H9 (cell line): ENCODE measurements around the gene ADGRA1. TPM values are rescaled to one million over a fixed set of nuclear protein-coding genes. Genes with fewer than 3 reads are reported as not detected.

Experiments used
- DNase-seq: peaks from one replicate; pipeline ENCODE4 v3.0.0-alpha.2; 2017
- H2AFZ ChIP-seq: one replicate; pipeline ENCODE4 v1.6.1; 2013; ENCODE audit warnings: mild to moderate bottlenecking, low read length, control low read depth, moderate library complexity
- H2AK5ac ChIP-seq: 2 replicates; pipeline ENCODE4 v1.6.1; 2013; ENCODE audit warnings: low read length, control low read depth, mixed read lengths; ENCODE audit not compliant: insufficient read length
- H2BK120ac ChIP-seq: one replicate; pipeline ENCODE4 v1.6.1; 2013; ENCODE audit warnings: low read depth, mild to moderate bottlenecking, low read length, control low read depth, inconsistent platforms; ENCODE audit not compliant: poor library complexity, severe bottlenecking
- H2BK12ac ChIP-seq: 2 replicates; pipeline ENCODE4 v1.6.1; 2013; ENCODE audit warnings: low read length, control low read depth, mixed read lengths, low read depth; ENCODE audit not compliant: insufficient read length
- H2BK15ac ChIP-seq: 2 replicates; pipeline ENCODE4 v1.6.1; 2013; ENCODE audit warnings: low read depth, low read length, control low read depth
- H2BK20ac ChIP-seq: one replicate; pipeline ENCODE4 v1.6.1; 2013; ENCODE audit warnings: low read depth, mild to moderate bottlenecking, low read length, control low read depth, inconsistent platforms; ENCODE audit not compliant: poor library complexity, severe bottlenecking
- H2BK5ac ChIP-seq: 2 replicates; pipeline ENCODE4 v1.6.1; 2013; ENCODE audit warnings: low read length, control low read depth, mixed read lengths; ENCODE audit not compliant: insufficient read length
- H3K14ac ChIP-seq: 2 replicates; pipeline ENCODE4 v1.6.1; 2013; ENCODE audit warnings: low read length, control low read depth; ENCODE audit not compliant: insufficient read depth
- H3K18ac ChIP-seq: 2 replicates; pipeline ENCODE4 v1.6.1; 2013; ENCODE audit warnings: low read depth, mild to moderate bottlenecking, mixed read lengths, low read length, control low read depth; ENCODE audit not compliant: insufficient read length
- H3K23ac ChIP-seq: 2 replicates; pipeline ENCODE4 v1.6.1; 2013; ENCODE audit warnings: low read length, control low read depth, mixed read lengths, low read depth; ENCODE audit not compliant: insufficient read length
- H3K23me2 ChIP-seq: 2 replicates; pipeline ENCODE4 v1.6.1; 2013; ENCODE audit warnings: low read depth, mild to moderate bottlenecking, mixed read lengths, low read length, control low read depth; ENCODE audit not compliant: insufficient read length, poor library complexity, severe bottlenecking
- H3K27ac ChIP-seq: 2 replicates; pipeline ENCODE4 v1.5.1; 2013; ENCODE audit warnings: low read length, control low read depth, mixed read lengths, low read depth; ENCODE audit not compliant: insufficient read length
- H3K27me3 ChIP-seq: 2 replicates; pipeline ENCODE4 v1.6.1; 2013; ENCODE audit warnings: low read length, control low read depth, inconsistent platforms; ENCODE audit not compliant: insufficient read depth
- H3K4ac ChIP-seq: 2 replicates; pipeline ENCODE4 v1.6.1; 2013; ENCODE audit warnings: low read depth, mild to moderate bottlenecking, control low read depth, inconsistent platforms, low read length, moderate library complexity
- H3K4me1 ChIP-seq: 2 replicates; pipeline ENCODE4 v1.6.1; 2013; ENCODE audit warnings: low read length, control low read depth, inconsistent platforms; ENCODE audit not compliant: insufficient read depth
- H3K4me2 ChIP-seq: 2 replicates; pipeline ENCODE4 v1.6.1; 2013; ENCODE audit warnings: low read length, control low read depth, mixed read lengths; ENCODE audit not compliant: insufficient read length, insufficient read depth
- H3K56ac ChIP-seq: 2 replicates; pipeline ENCODE4 v1.6.1; 2013; ENCODE audit warnings: low read depth, mild to moderate bottlenecking, mixed read lengths, low read length, control low read depth; ENCODE audit not compliant: insufficient read length
- H3K79me1 ChIP-seq: 2 replicates; pipeline ENCODE4 v1.6.1; 2013; ENCODE audit warnings: low read depth, mild to moderate bottlenecking, moderate library complexity, low read length, control low read depth, inconsistent platforms; ENCODE audit not compliant: insufficient read depth, poor library complexity, severe bottlenecking
- H3K79me2 ChIP-seq: 2 replicates; pipeline ENCODE4 v1.6.1; 2013; ENCODE audit warnings: low read length, control low read depth, inconsistent platforms; ENCODE audit not compliant: insufficient read depth
- H3K9ac ChIP-seq: 2 replicates; pipeline ENCODE4 v1.6.1; 2013; ENCODE audit warnings: low read length, control low read depth, mixed read lengths; ENCODE audit not compliant: insufficient read length; ENCODE audit errors: extremely low read depth
- H3K9me3 ChIP-seq: one replicate; pipeline ENCODE4 v1.6.1; 2013; ENCODE audit warnings: low read depth, low read length, inconsistent platforms; ENCODE audit not compliant: control insufficient read depth
- H3T11ph ChIP-seq: one replicate; pipeline ENCODE4 v1.6.1; 2013; ENCODE audit warnings: mild to moderate bottlenecking, low read length, control low read depth, inconsistent platforms
- H4K20me1 ChIP-seq: one replicate; pipeline ENCODE4 v1.6.1; 2013; ENCODE audit not compliant: control insufficient read depth, insufficient read length, insufficient read depth
- H4K5ac ChIP-seq: 2 replicates; pipeline ENCODE4 v1.6.1; 2013; ENCODE audit warnings: low read depth, mild to moderate bottlenecking, mixed read lengths, low read length, control low read depth; ENCODE audit not compliant: insufficient read length
- H4K8ac ChIP-seq: replicated peaks from 2 replicates; pipeline ENCODE4 v1.6.1; 2013; ENCODE audit warnings: low read length, control low read depth, mixed read lengths, low read depth; ENCODE audit not compliant: insufficient read length
- H4K91ac ChIP-seq: 2 replicates; pipeline ENCODE4 v1.6.1; 2013; ENCODE audit warnings: low read depth, mild to moderate bottlenecking, moderate library complexity, mixed read lengths, low read length, control low read depth; ENCODE audit not compliant: insufficient read length
- H3K27ac Mint-ChIP-seq, 3 experiments: 2 replicates in 2 of 3; 3 replicates in 1 of 3; pipeline ENCODE4 v1.8.0; 2020 to 2021; ENCODE audit warnings: mixed read lengths in 3 of 3, mild to moderate bottlenecking in 1 of 3, moderate library complexity in 1 of 3
- H3K27me3 Mint-ChIP-seq: 2 replicates; pipeline ENCODE4 v1.8.0; 2021; ENCODE audit warnings: low read depth, mild to moderate bottlenecking, moderate library complexity, mixed read lengths
- H3K36me3 Mint-ChIP-seq, 3 experiments: 2 replicates in 2 of 3; 3 replicates in 1 of 3; pipeline ENCODE4 v1.8.0; 2020 to 2021; ENCODE audit warnings: low read depth in 3 of 3, mixed read lengths in 3 of 3; ENCODE audit not compliant: insufficient read depth in 1 of 3
- H3K4me1 Mint-ChIP-seq, 2 experiments: 2 replicates each; pipeline ENCODE4 v1.8.0; 2020; ENCODE audit warnings: mixed read lengths in 2 of 2
- H3K4me3 Mint-ChIP-seq, 2 experiments: 2 replicates in 1 of 2; 3 replicates in 1 of 2; pipeline ENCODE4 v1.8.0; 2020 to 2021; ENCODE audit warnings: mild to moderate bottlenecking in 2 of 2, mixed read lengths in 2 of 2, moderate library complexity in 1 of 2
- H3K9me3 Mint-ChIP-seq, 2 experiments: 2 replicates in 1 of 2; 3 replicates in 1 of 2; pipeline ENCODE4 v1.8.0; 2020; ENCODE audit warnings: mild to moderate bottlenecking in 2 of 2, mixed read lengths in 2 of 2, moderate library complexity in 1 of 2
- WGBS: extraction: QIAGEN DNeasy Blood & Tissue Kit; methylation state at CpG from one replicate; pipeline ENCODE4 v1.1.7; 2013; ENCODE audit warnings: missing lambda C conversion rate, low lambda C conversion rate, mixed read lengths; ENCODE audit not compliant: insufficient read length; ENCODE audit errors: extremely low coverage; 5-methylcytosine and 5-hydroxymethylcytosine counted together
- total RNA-seq: library from RNA; stranded (reverse); gene quantifications from 2 replicates; pipeline ENCODE4 v1.2.1, GENCODE V29; 2021
- TF ChIP-seq, protein P1 (sequence below): fragments of 200-600 bp; sonication (generic); conservative IDR thresholded peaks from 3 replicates; pipeline ENCODE4 v1.8.0; 2021; ENCODE audit warnings: antibody characterized with exemption, mild to moderate bottlenecking

Gene ADGRA1
- total RNA-seq, 1 experiment from 2014 or later: 0.11 TPM

DNA sequence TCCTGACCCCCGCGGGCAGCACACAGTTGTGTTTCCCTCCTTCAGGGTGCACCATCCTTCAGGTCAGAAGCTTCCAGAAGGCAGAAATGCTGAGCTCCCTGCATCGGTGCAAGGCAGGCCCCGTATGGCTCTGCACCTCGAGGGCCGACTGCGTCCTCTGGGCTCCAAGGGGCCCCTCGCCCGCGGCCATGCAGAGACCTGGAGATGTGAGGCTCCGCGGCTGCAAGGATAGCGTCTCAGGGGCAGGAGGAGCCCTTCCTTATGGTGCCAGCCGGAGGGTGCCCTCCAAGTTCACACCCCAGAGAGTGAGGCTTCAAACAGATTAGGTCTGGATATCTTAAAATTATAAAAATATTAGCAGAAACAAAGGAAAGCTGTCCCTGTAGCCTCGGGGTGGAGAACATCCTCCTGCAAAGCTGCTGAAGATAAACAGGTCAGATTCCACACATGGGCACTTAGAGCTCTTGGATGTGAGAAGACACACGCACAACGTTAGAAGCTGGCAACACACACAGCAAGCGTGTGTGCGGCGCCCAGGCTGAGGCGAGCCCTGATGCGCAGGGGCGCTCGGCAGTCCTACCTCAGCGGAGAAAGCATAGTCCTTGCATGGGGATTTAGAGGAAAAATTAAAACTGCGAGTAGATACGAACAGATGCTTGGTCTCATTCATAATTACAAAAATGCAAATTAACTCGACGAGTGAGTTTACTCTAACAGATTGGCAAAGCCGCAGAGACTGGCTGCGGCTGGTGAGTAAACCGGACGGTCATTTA, 92.7 kb downstream of the ADGRA1 start:
- no peaks in the 10 kb centered on the region for H3K4me1 Mint-ChIP-seq
- Histone ChIP-seq H2AK5ac (no peak overlapping the region), H3K4ac (no peak overlapping the region), H3K79me2 (no peaks in the 10 kb centered on the region), H4K20me1 (no peaks in the 10 kb centered on the region), H3K56ac (no peak overlapping the region), H4K8ac (no peak overlapping the region), H3K23me2 (no peaks in the 10 kb centered on the region), H4K91ac (no peak overlapping the region), H3K27me3 (no peaks in the 10 kb centered on the region), H3K23ac (no peak overlapping the region), H3K14ac (no peak overlapping the region), H3K9ac (no peak overlapping the region), H3K79me1 (no peaks in the 10 kb centered on the region), H3K4me2 (no peak overlapping the region), H3K4me1 (no peaks in the 10 kb centered on the region), H3K27ac (no peak overlapping the region), H2BK5ac (no peak overlapping the region), H3K18ac (no peak overlapping the region), H2BK20ac (no peak overlapping the region), H2BK12ac (no peak overlapping the region), H4K5ac (no peak overlapping the region), H3T11ph (no peak overlapping the region), H2BK15ac (no peak overlapping the region), H3K9me3 (peaks cover 12% of the 10 kb centered on the region), H2BK120ac (no peak overlapping the region), H2AFZ (no peak overlapping the region)
- no CpG with 5 or more reads among the region's 33 CpGs for WGBS
- H3K36me3 Mint-ChIP-seq: peaks cover 16 to 29% (median 29%) of the 10 kb centered on the region in 3 experiments
- peaks cover 18 to 20% of the 10 kb centered on the region in 2 experiments for H3K9me3 Mint-ChIP-seq
- no peak overlapping the region for H3K4me3 Mint-ChIP-seq
- H3K27me3 Mint-ChIP-seq: no peaks in the 10 kb centered on the region
- TF ChIP-seq, protein P1, sequence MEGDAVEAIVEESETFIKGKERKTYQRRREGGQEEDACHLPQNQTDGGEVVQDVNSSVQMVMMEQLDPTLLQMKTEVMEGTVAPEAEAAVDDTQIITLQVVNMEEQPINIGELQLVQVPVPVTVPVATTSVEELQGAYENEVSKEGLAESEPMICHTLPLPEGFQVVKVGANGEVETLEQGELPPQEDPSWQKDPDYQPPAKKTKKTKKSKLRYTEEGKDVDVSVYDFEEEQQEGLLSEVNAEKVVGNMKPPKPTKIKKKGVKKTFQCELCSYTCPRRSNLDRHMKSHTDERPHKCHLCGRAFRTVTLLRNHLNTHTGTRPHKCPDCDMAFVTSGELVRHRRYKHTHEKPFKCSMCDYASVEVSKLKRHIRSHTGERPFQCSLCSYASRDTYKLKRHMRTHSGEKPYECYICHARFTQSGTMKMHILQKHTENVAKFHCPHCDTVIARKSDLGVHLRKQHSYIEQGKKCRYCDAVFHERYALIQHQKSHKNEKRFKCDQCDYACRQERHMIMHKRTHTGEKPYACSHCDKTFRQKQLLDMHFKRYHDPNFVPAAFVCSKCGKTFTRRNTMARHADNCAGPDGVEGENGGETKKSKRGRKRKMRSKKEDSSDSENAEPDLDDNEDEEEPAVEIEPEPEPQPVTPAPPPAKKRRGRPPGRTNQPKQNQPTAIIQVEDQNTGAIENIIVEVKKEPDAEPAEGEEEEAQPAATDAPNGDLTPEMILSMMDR: no peak
- H3K27ac Mint-ChIP-seq: peak overlapping the region in 2 of 3 experiments; percentile 24 to 51; a peak in 1 of 7 replicates
- DNase-seq: no peak
